Bronchial epithelial cell (primary cell): ENCODE measurements around the gene MTERF2. TPM values are rescaled to one million over a fixed set of nuclear protein-coding genes. Genes with fewer than 3 reads are reported as not detected.
"Not testable (repeated sequence)": the region's sequence is repeated elsewhere in the genome, so short reads cannot be mapped to it uniquely, and the experiment has no call there.

Experiments used
- DNase-seq: peaks from one replicate; pipeline ENCODE4 v3.0.0-alpha.2; 2010; ENCODE audit warnings: low read depth
- FAIRE-seq: peaks from 2 replicates; lab custom pipeline; 2011; peaks lifted over from hg19 to GRCh38; lab: Jason Lieb, UNC
- H3K27me3 ChIP-seq: 2 replicates; pipeline ENCODE4 v1.5.1; 2011; ENCODE audit warnings: low read length; ENCODE audit not compliant: control insufficient read depth, insufficient read depth
- H3K36me3 ChIP-seq: 2 replicates; pipeline ENCODE4 v1.5.1; 2011; ENCODE audit warnings: low read length; ENCODE audit not compliant: control insufficient read depth, insufficient read depth
- H3K4me3 ChIP-seq: 2 replicates; pipeline ENCODE4 v1.5.1; 2011; ENCODE audit warnings: mild to moderate bottlenecking, low read depth, low read length, control low read depth
- total RNA-seq: library from RNA; depleted of rRNA; stranded (reverse); fragments of >200 nt; gene quantifications from 2 replicates; pipeline ENCODE4 v1.2.1, GENCODE V29; 2014
- TF ChIP-seq, protein P1 (sequence below): IDR thresholded peaks from 2 replicates; pipeline ENCODE4 v1.5.1; 2011; ENCODE audit warnings: mild to moderate bottlenecking, moderate library complexity, low read length, control low read depth, inconsistent platforms; ENCODE audit not compliant: insufficient read depth, severe bottlenecking

The MTERF2 gene
- total RNA-seq, 1 donor from 2014 or later: 3.9 TPM

DNA sequence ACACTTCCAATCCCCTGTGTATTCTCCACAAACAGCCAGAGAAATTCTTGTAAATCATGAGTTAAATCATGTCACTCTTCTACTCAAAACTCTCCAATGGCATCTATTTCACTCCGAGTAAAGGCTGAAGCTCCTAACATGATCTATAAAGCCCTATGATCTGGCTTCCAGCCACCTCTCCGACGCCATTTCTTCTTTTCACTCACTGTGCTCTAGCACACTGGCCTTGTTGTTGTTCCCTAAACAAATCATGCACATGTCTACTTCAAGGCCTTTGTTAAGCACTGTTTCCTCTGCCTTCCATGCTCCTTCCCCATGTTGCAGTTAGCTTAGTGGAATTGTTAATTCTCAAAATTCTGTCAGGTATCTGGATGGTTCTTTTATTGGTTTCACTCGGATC is 30.1 kb upstream of the MTERF2 start:
- no peak for DNase-seq
- H3K27me3 ChIP-seq: no peaks in the 10 kb centered on the region
- H3K4me3 ChIP-seq: no peak overlapping the region
- H3K36me3 ChIP-seq: no peaks in the 10 kb centered on the region
- TF ChIP-seq, protein P1, sequence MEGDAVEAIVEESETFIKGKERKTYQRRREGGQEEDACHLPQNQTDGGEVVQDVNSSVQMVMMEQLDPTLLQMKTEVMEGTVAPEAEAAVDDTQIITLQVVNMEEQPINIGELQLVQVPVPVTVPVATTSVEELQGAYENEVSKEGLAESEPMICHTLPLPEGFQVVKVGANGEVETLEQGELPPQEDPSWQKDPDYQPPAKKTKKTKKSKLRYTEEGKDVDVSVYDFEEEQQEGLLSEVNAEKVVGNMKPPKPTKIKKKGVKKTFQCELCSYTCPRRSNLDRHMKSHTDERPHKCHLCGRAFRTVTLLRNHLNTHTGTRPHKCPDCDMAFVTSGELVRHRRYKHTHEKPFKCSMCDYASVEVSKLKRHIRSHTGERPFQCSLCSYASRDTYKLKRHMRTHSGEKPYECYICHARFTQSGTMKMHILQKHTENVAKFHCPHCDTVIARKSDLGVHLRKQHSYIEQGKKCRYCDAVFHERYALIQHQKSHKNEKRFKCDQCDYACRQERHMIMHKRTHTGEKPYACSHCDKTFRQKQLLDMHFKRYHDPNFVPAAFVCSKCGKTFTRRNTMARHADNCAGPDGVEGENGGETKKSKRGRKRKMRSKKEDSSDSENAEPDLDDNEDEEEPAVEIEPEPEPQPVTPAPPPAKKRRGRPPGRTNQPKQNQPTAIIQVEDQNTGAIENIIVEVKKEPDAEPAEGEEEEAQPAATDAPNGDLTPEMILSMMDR: no peak
- no peak for FAIRE-seq

DNA sequence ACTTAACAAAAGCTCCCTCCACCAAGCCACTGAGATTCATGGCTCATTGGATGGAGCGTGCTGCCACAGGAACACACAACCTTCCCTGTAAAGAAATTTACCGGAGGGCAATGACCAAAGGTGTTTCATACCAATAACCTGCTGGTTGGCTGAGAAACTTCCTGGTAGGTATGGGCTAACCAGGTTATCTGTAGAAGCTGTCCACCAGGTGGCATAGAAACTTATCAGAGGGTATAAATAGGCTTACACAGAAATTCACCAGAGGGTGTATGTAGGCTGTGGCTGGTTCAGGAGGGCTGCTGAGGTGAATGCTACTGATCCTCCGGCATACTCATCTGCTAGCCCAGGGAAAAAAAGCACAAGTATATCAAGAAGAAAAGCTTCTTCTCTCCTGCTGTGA is 27.1 kb upstream of the MTERF2 start:
- FAIRE-seq (no peak), DNase-seq (peak; percentile 88)
- H3K27me3 ChIP-seq: no peaks in the 10 kb centered on the region
- H3K36me3 ChIP-seq: no peaks in the 10 kb centered on the region
- TF ChIP-seq, protein P1: peak; percentile 46
- no peak overlapping the region for H3K4me3 ChIP-seq

DNA sequence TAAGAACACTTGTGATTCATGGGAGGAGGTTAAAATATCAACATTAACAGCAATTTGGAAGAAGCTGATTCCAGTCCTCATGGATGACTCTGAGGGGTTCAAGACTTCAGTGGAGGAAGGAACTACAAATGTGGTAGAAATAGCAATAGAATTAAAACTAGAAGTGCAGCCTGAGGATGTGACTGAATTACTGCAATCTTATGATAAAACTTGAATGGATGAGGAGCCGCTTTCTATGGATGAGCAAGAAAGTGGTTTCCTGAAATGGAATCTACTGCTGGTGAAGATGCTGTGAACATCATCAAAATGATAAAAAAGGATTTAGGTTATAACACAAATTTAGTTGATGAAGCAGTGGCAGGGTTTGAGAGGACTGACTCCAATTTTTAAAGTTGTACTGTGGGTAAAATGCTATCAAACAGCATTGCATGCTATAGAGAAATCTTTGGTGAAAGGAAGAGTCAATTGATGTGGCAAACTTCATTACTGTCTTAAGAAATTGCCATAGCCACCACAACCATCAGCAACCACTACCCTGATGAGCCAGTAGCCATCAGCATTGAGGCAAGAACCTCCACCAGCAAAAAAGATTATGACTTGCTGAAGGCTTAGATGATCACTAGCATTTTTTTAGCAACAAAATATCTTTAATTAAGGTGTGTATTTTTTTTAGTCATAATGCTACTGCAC is 25.9 kb upstream of the MTERF2 start:
- TF ChIP-seq, protein P1: no peak
- Histone ChIP-seq H3K4me3 (no peak overlapping the region), H3K36me3 (no peaks in the 10 kb centered on the region), H3K27me3 (no peaks in the 10 kb centered on the region)
- DNase-seq (no peak), FAIRE-seq (no peak)

DNA sequence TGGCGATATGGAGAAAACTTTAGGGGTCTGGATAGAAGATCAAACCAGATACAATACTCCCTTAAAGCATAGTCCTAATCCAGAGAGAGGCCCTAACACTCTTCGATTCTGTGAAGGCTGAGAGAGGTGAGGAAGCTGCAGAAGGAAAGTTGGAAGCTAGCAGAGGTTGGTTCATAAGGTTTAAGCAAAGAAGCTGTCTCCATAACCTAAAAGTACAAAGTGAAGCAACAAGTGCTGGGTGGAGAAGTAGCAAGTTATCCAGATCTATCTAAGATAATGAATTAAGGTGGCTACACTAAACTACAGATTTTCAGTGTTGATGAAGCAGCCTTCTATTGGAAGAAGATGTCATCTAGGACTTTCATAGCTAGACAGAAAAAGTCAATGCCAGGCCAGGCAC is 24.6 kb upstream of the MTERF2 start:
- Histone ChIP-seq H3K36me3 (no peaks in the 10 kb centered on the region), H3K4me3 (no peak overlapping the region), H3K27me3 (no peaks in the 10 kb centered on the region)
- no peak for FAIRE-seq
- TF ChIP-seq, protein P1: no peak
- no peak for DNase-seq

DNA sequence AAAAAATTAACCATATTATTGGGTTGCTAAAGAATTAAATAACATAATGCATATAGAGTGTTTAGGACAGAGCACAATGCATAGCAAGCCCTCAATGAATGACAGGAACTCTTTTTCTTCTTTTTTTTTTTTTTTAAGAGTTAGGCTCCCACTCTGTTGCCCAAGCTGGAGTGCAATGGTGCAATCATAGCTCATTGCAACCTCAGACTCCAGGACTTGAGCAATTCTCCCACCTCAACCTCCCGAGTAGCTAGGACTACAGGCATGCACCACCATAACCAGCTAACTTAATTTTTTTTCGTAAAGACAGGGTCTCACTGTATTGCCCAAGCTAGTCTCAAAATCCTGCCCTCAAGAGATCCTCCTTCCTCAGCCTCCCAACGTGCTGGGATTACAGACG is 20.5 kb upstream of the MTERF2 start:
- Histone ChIP-seq H3K36me3 (no peaks in the 10 kb centered on the region), H3K27me3 (no peaks in the 10 kb centered on the region), H3K4me3 (no peak overlapping the region)
- FAIRE-seq (no peak), DNase-seq (no peak)
- TF ChIP-seq, protein P1: no peak

DNA sequence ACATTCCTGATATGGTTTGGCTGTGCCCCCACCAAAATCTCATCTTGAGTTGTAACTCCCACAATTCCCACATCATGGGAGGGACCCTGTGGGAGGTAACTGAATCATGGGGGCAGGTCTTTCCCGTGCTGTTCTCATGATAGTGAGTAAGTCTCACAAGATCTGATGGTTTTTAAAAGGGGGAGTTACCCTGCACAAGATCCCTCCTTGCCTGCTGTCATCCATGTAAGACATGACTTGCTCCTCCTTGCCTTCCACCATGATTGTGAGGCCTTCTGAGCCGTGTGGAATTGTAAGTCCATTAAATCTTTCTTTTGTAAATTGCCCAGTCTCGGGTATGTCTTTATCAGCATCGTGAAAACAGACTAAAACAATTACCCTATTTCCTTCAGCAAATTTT is 15.7 kb upstream of the MTERF2 start:
- not testable (repeated sequence) for DNase-seq, H3K36me3 ChIP-seq, FAIRE-seq

More for the DNA sequence above, 15.7 kb upstream of the MTERF2 start:
- H3K4me3 ChIP-seq, H3K27me3 ChIP-seq: not testable (repeated sequence)
